Vagina (tissue), 2 donors: ENCODE measurements around the gene IL17C. TPM values are rescaled to one million over a fixed set of nuclear protein-coding genes. Genes with fewer than 3 reads are reported as not detected.

Experiments used
- DNase-seq, 2 donors: peaks; one replicate each; pipeline ENCODE4 v3.0.0-alpha.2; 2017; ENCODE audit errors: extremely low spot score in 2 of 2
- H3K27ac ChIP-seq: fragments of 200-600 bp; sonication (generic); one replicate; pipeline ENCODE4 v1.5.1; 2019
- H3K27me3 ChIP-seq: fragments of 200-600 bp; sonication (generic); one replicate; pipeline ENCODE4 v1.5.1; 2019
- H3K36me3 ChIP-seq, 2 donors: fragments of 200-600 bp; sonication (generic); one replicate each; pipeline ENCODE4 v1.5.1; 2017 to 2019
- H3K4me1 ChIP-seq: fragments of 200-600 bp; sonication (generic); one replicate; pipeline ENCODE4 v1.5.1; 2019
- H3K4me3 ChIP-seq, 2 donors: fragments of 200-600 bp; sonication (generic); 1 replicate in 1 of 2; 2 replicates in 1 of 2; pipeline ENCODE4 v1.5.1; 2016 to 2019
- H3K9me3 ChIP-seq: fragments of 200-600 bp; sonication (generic); one replicate; pipeline ENCODE4 v1.5.1; 2019
- CTCF ChIP-seq, 3 experiments: fragments of 450-650 bp in 2 of 3; fragments of 200-600 bp in 1 of 3; sonication (generic) in 1 of 3; IDR thresholded peaks; one replicate each; pipeline ENCODE4 v1.5.1; 2017 to 2019; ENCODE audit warnings: antibody characterized with exemption in 3 of 3, mild to moderate bottlenecking in 2 of 3, moderate library complexity in 2 of 3
- POLR2A ChIP-seq, 2 donors: fragments of 450-650 bp; IDR thresholded peaks; one replicate each; pipeline ENCODE4 v1.6.1; 2017; ENCODE audit warnings: antibody characterized with exemption in 2 of 2, mild to moderate bottlenecking in 2 of 2, moderate library complexity in 2 of 2
- POLR2AphosphoS5 ChIP-seq, 2 donors: sonication (generic); formaldehyde crosslinking; IDR thresholded peaks; one replicate each; pipeline ENCODE4 v1.9.0; 2017; ENCODE audit warnings: antibody characterized with exemption in 2 of 2, mild to moderate bottlenecking in 2 of 2, low read depth in 1 of 2; ENCODE audit not compliant: insufficient read depth in 1 of 2
- intact Hi-C: fragments of 100-400 bp; cut with DNase I; formaldehyde crosslinking; loops from one replicate; pipeline ENCODE4 v1.15.1; 2023
- total RNA-seq: library from RNA; depleted of rRNA; stranded (reverse); fragments of >200 nt; gene quantifications from one replicate; pipeline ENCODE4 v1.2.3, GENCODE V29; 2016

Gene IL17C
- total RNA-seq, 1 donor from 2014 or later: not detected

GRCh38 chr16:88617268-88618031, 20.9 kb upstream of the IL17C start:
- H3K36me3 ChIP-seq: peaks cover 0 to 6% of the 10 kb centered on the region in 2 donors
- no peak for DNase-seq
- H3K4me3 ChIP-seq: no peak overlapping the region
- H3K4me1 ChIP-seq: peaks cover 4% of the 10 kb centered on the region
- TF ChIP-seq POLR2AphosphoS5 (IDR thresholded peaks at IDR 0.05; ENCODE audit: insufficient read depth in 1 of 2, low read depth in 1 of 2): no peak
- no peak for TF ChIP-seq CTCF (IDR thresholded peaks at IDR 0.05)
- TF ChIP-seq POLR2A (IDR thresholded peaks at IDR 0.05): no peak
- H3K27me3 ChIP-seq: no peaks in the 10 kb centered on the region
- H3K27ac ChIP-seq: no peak overlapping the region
- intact Hi-C loops: no loop called here
- H3K9me3 ChIP-seq: no peaks in the 10 kb centered on the region

- intact Hi-C loops: no loop called here
- Histone ChIP-seq H3K36me3 (peaks cover 0 to 15% of the 10 kb centered on the region in 2 donors), H3K9me3 (no peaks in the 10 kb centered on the region), H3K27me3 (no peaks in the 10 kb centered on the region), H3K4me1 (peaks cover 4% of the 10 kb centered on the region), H3K27ac (no peak overlapping the region), H3K4me3 (no peak overlapping the region)
- DNase-seq: no peak
- no peak for TF ChIP-seq POLR2A (IDR thresholded peaks at IDR 0.05)
- no peak for TF ChIP-seq CTCF (IDR thresholded peaks at IDR 0.05)
- TF ChIP-seq POLR2AphosphoS5 (IDR thresholded peaks at IDR 0.05; ENCODE audit: insufficient read depth in 1 of 2, low read depth in 1 of 2): no peak
Measured at GRCh38 chr16:88618182-88618955, 20.0 kb upstream of the IL17C start.

GRCh38 chr16:88618956-88619667, 19.3 kb upstream of the IL17C start:
- H3K36me3 ChIP-seq: peaks cover 0 to 22% of the 10 kb centered on the region in 2 donors
- no peaks in the 10 kb centered on the region for H3K27me3 ChIP-seq
- H3K4me1 ChIP-seq: peaks cover 4% of the 10 kb centered on the region
- H3K4me3 ChIP-seq: no peak overlapping the region
- DNase-seq: no peak
- TF ChIP-seq POLR2A (IDR thresholded peaks at IDR 0.05): no peak
- no peak for TF ChIP-seq CTCF (IDR thresholded peaks at IDR 0.05)
- no peak for TF ChIP-seq POLR2AphosphoS5 (IDR thresholded peaks at IDR 0.05; ENCODE audit: insufficient read depth in 1 of 2, low read depth in 1 of 2)
- intact Hi-C loops: no loop called here
- H3K27ac ChIP-seq: no peak overlapping the region
- no peaks in the 10 kb centered on the region for H3K9me3 ChIP-seq

- Histone ChIP-seq H3K27ac (no peak overlapping the region), H3K4me3 (no peak overlapping the region), H3K36me3 (peaks cover 0 to 33% of the 10 kb centered on the region in 2 donors), H3K4me1 (peaks cover 4% of the 10 kb centered on the region), H3K27me3 (no peaks in the 10 kb centered on the region), H3K9me3 (no peaks in the 10 kb centered on the region)
- TF ChIP-seq POLR2AphosphoS5 (IDR thresholded peaks at IDR 0.05; ENCODE audit: insufficient read depth in 1 of 2, low read depth in 1 of 2): no peak
- no peak for TF ChIP-seq CTCF (IDR thresholded peaks at IDR 0.05)
- no peak for TF ChIP-seq POLR2A (IDR thresholded peaks at IDR 0.05)
- intact Hi-C loops: no loop called here
- DNase-seq: no peak
Measured at GRCh38 chr16:88619859-88620815, 18.2 kb upstream of the IL17C start.
